ENCODE data around the gene SPHKAP. TPM values are rescaled to one million over a fixed set of nuclear protein-coding genes. Genes with fewer than 3 reads are reported as not detected.

Gene SPHKAP
- total RNA-seq, 6 experiments from 2014 or later = not detected

GRCh38 chr2:227932403-227932802, 249.1 kb downstream of the SPHKAP start:
- H3K4me3 ChIP-seq = no peak overlapping the region
- H3K9me3 ChIP-seq = no peaks in the 10 kb centered on the region
- ATAC-seq (no peak), DNase-seq (no peak)
- no peaks in the 10 kb centered on the region for H3K27me3 ChIP-seq
- intact Hi-C loops (cut with DNase I) = no loop called here
- H3K27ac ChIP-seq = no peak overlapping the region
- H3K4me1 ChIP-seq = no peaks in the 10 kb centered on the region
- no peaks in the 10 kb centered on the region for H3K36me3 ChIP-seq
- 58% methylated on average over 2 of the region's 2 CpGs for WGBS (ENCODE audit: insufficient coverage, low coverage, low lambda C conversion rate, missing lambda C conversion rate)
- TF ChIP-seq POLR2A (IDR thresholded peaks at IDR 0.05) (no peak), CTCF (IDR thresholded peaks at IDR 0.05) (no peak)

- intact Hi-C loops (cut with DNase I) = no loop called here
- no peaks in the 10 kb centered on the region for H3K9me3 ChIP-seq
- DNase-seq (no peak), ATAC-seq (no peak)
- no peak for TF ChIP-seq CTCF (IDR thresholded peaks at IDR 0.05)
- TF ChIP-seq POLR2A (IDR thresholded peaks at IDR 0.05) = no peak
- H3K36me3 ChIP-seq = no peaks in the 10 kb centered on the region
- no peak overlapping the region for H3K4me3 ChIP-seq
- no peaks in the 10 kb centered on the region for H3K4me1 ChIP-seq
- no peak overlapping the region for H3K27ac ChIP-seq
- H3K27me3 ChIP-seq = no peaks in the 10 kb centered on the region
- WGBS (ENCODE audit: insufficient coverage, low coverage, low lambda C conversion rate, missing lambda C conversion rate) = 64% methylated on average over 6 of the region's 6 CpGs
Measured at GRCh38 chr2:227932001-227932400, 249.5 kb downstream of the SPHKAP start.

Small RNAs within 50 kb of the gene (small RNA-seq; reads per million reads assigned to genes)
- 0 reads per million in 2 experiments for gene RNU6-624P

Data from right lobe of liver (tissue), 6 donors.